CD4-positive, CD25-positive, alpha-beta regulatory T cell (primary cell): ENCODE results near the gene B3GLCT. TPM values are rescaled to one million over a fixed set of nuclear protein-coding genes. Genes with fewer than 3 reads are reported as not detected.
"Not testable (repeated sequence)": the region's sequence is repeated elsewhere in the genome, so short reads cannot be mapped to it uniquely, and the experiment has no call there.

Experiments
- ATAC-seq, 2 donors: fragments of 150-1000 bp; cut with Tn5 transposase; one replicate each; pipeline ENCODE4 v1.10.0; 2021; ENCODE audit warnings: low read depth in 2 of 2, moderate number of reproducible peaks in 2 of 2, moderate library complexity in 1 of 2
- DNase-seq, 3 donors: peaks; one replicate each; pipeline versions ENCODE4 v3.0.0 to v3.0.0-alpha.2; 2012 to 2022; ENCODE audit warnings: mixed read lengths in 1 of 3
- H3K27ac ChIP-seq: one replicate; pipeline ENCODE4 v1.7.0; 2013; ENCODE audit warnings: mild to moderate bottlenecking, low read length; ENCODE audit not compliant: insufficient read depth, poor library complexity, severe bottlenecking
- H3K27me3 ChIP-seq: one replicate; pipeline ENCODE4 v1.7.0; 2013; ENCODE audit warnings: low read length; ENCODE audit not compliant: control insufficient read depth, insufficient read depth
- H3K36me3 ChIP-seq: one replicate; pipeline ENCODE4 v1.7.0; 2013; ENCODE audit warnings: mild to moderate bottlenecking, low read length, moderate library complexity; ENCODE audit not compliant: control insufficient read depth, insufficient read depth
- H3K4me1 ChIP-seq: 2 replicates; pipeline ENCODE4 v1.7.0; 2013; ENCODE audit warnings: mild to moderate bottlenecking, low read length; ENCODE audit not compliant: insufficient read depth, control insufficient read depth, poor library complexity, severe bottlenecking
- H3K4me3 ChIP-seq: one replicate; pipeline ENCODE4 v1.7.0; 2013; ENCODE audit warnings: low read depth, mild to moderate bottlenecking, low read length, moderate library complexity
- H3K9me3 ChIP-seq, 2 experiments: 1 replicate in 1 of 2; 2 replicates in 1 of 2; pipeline ENCODE4 v1.7.0; 2013; ENCODE audit warnings: low read length in 2 of 2, mild to moderate bottlenecking in 1 of 2, moderate library complexity in 1 of 2; ENCODE audit not compliant: control insufficient read depth in 2 of 2
- H3K27ac Mint-ChIP-seq, 3 donors: one replicate each; pipeline ENCODE4 v1.8.0; 2020 to 2022; ENCODE audit warnings: mild to moderate bottlenecking in 3 of 3, mixed read lengths in 3 of 3, moderate library complexity in 2 of 3
- H3K27me3 Mint-ChIP-seq: one replicate; pipeline ENCODE4 v1.8.0; 2022; ENCODE audit warnings: mild to moderate bottlenecking, mixed read lengths
- H3K36me3 Mint-ChIP-seq: one replicate; pipeline ENCODE4 v1.8.0; 2020; ENCODE audit warnings: mixed read lengths
- H3K4me1 Mint-ChIP-seq, 4 donors: one replicate each; pipeline ENCODE4 v1.8.0; 2020 to 2022; ENCODE audit warnings: mixed read lengths in 4 of 4, mild to moderate bottlenecking in 1 of 4
- H3K4me3 Mint-ChIP-seq, 4 donors: one replicate each; pipeline ENCODE4 v1.8.0; 2020 to 2022; ENCODE audit warnings: mild to moderate bottlenecking in 4 of 4, mixed read lengths in 4 of 4, moderate library complexity in 3 of 4
- H3K9me3 Mint-ChIP-seq, 7 donors: one replicate each; pipeline ENCODE4 v1.8.0; 2020 to 2022; ENCODE audit warnings: mixed read lengths in 7 of 7, mild to moderate bottlenecking in 3 of 7, moderate library complexity in 2 of 7
- polyA plus RNA-seq, 4 donors: library from polyadenylated mRNA; unstranded; fragments of 300-500 nt; fragmentation: Illumina TruSeq; gene quantifications; one replicate each; pipeline ENCODE4 v1.2.3, GENCODE V29; 2021
- total RNA-seq: library from RNA; stranded (reverse); gene quantifications from one replicate; pipeline ENCODE4 v1.2.3, GENCODE V29; 2022

The B3GLCT gene
- total and polyA plus RNA-seq, 5 donors from 2014 or later, result 3.4 to 5.6 (median 3.5) TPM

DNA sequence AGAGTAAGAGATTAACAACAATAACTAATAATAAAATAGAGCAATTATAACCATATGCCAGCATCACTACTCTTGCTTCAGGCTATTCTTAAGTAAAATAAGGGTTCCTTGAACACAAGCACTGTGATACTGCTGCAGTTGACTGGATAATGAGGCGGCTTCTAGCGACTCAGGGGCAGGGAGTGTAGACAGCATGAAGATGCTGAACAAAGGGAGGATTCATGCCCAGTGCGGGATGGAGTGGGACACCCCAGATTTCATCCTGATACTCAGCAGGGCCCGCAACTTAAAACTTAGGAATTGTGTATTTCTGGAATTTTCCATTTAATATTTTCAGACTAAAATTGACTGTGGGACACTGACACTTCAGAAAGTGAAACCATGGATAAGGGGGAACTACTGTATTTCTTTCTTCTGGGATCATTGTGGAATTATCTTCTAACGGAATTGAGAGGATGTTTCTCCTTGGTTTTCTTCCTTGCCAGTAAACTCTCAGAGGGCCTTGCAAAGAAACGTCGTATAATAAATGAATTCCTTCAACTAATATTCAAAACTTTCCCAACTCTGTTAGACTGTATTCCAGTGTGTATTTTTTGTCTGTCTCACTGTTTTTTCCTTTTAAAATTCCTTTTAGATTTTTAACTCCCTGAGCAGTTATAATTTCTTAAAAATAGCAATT lies 127.5 kb downstream of the B3GLCT start:
- Mint-ChIP-seq H3K36me3 (peaks cover 31% of the 10 kb centered on the region), H3K9me3 (peaks cover 0 to 2% (median 0%) of the 10 kb centered on the region in 7 donors), H3K4me3 (no peak overlapping the region), H3K27me3 (no peaks in the 10 kb centered on the region), H3K4me1 (no peaks in the 10 kb centered on the region), H3K27ac (no peak overlapping the region)
- Histone ChIP-seq H3K27me3 (no peaks in the 10 kb centered on the region), H3K36me3 (peaks cover 3% of the 10 kb centered on the region), H3K4me1 (no peaks in the 10 kb centered on the region), H3K27ac (no peak overlapping the region), H3K9me3 (no peaks in the 10 kb centered on the region), H3K4me3 (no peak overlapping the region)
- DNase-seq (no peak), ATAC-seq (no peak)

DNA sequence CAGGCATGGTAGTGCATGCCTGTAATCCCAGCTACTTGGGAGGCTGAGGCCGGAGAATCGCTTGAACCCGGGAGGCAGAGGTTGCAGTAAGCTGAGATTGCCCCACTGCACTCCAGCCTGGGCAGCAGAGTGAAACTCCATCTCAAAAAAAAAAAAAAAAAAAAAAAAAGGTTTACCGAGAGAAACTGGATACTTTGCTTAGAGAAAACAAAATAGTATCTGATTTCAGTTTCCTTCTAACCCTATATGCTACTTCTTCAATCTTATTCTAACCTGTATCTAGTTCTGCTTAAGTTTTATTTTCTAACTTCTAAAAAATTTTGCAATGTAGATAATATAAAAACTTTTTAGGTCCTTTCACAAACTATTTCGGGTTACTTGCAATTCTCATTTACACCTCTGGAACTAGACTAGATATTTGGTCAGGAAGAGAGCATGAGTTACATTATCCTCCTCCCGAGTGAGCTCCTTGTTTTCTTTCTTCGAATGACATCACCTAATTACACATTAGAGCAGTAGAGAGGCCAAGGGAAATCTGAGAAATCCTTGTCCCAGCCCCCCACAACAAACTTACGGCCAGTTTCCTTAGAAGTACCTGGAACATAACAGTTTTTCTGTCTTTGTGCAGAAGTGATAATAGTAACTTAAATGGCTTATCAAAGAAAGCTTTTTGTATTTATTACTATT lies 128.9 kb downstream of the B3GLCT start:
- H3K9me3 Mint-ChIP-seq, result peaks cover 0 to 2% (median 0%) of the 10 kb centered on the region in 7 donors
- peaks cover 31% of the 10 kb centered on the region for H3K36me3 Mint-ChIP-seq
- H3K36me3 ChIP-seq, result peaks cover 3% of the 10 kb centered on the region
- no peaks in the 10 kb centered on the region for H3K4me1 ChIP-seq
- H3K27ac ChIP-seq, result no peak overlapping the region
- no peaks in the 10 kb centered on the region for H3K27me3 ChIP-seq
- H3K4me3 ChIP-seq, result no peak overlapping the region
- no peaks in the 10 kb centered on the region for H3K27me3 Mint-ChIP-seq
- H3K4me1 Mint-ChIP-seq, result no peaks in the 10 kb centered on the region
- no peak for ATAC-seq
- no peak for DNase-seq
- no peaks in the 10 kb centered on the region for H3K9me3 ChIP-seq
- no peak overlapping the region for H3K27ac Mint-ChIP-seq
- no peak overlapping the region for H3K4me3 Mint-ChIP-seq

DNA sequence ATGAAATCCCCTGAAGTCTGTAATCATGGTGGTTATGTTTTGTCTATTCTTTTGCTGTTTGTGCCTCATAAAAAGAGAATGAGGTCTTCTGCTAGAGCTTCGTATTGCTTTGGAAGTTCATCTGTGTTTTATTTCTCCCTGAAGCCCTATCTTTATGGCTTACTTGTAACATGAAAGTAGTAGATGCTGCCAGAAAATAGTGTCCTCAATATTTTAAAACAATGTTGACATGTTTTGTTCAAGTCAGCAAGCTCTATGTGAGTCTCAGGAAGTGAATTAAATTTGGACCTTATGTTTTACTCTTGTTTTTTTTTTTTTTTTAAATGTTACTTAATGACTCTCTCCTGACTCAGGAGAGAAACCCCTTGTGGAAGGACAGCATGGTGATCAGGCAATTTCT lies 130.5 kb downstream of the B3GLCT start:
- Mint-ChIP-seq H3K4me3 (no peak overlapping the region), H3K9me3 (peaks cover 0 to 4% (median 0%) of the 10 kb centered on the region in 7 donors), H3K27me3 (no peaks in the 10 kb centered on the region), H3K27ac (no peak overlapping the region), H3K4me1 (no peaks in the 10 kb centered on the region), H3K36me3 (peaks cover 31% of the 10 kb centered on the region)
- no peak for DNase-seq
- no peak for ATAC-seq
- no peak overlapping the region for H3K4me3 ChIP-seq
- no peaks in the 10 kb centered on the region for H3K27me3 ChIP-seq
- H3K4me1 ChIP-seq, result no peaks in the 10 kb centered on the region
- H3K27ac ChIP-seq, result no peak overlapping the region
- no peaks in the 10 kb centered on the region for H3K36me3 ChIP-seq
- peaks cover 0 to 2% of the 10 kb centered on the region in 2 experiments for H3K9me3 ChIP-seq

DNA sequence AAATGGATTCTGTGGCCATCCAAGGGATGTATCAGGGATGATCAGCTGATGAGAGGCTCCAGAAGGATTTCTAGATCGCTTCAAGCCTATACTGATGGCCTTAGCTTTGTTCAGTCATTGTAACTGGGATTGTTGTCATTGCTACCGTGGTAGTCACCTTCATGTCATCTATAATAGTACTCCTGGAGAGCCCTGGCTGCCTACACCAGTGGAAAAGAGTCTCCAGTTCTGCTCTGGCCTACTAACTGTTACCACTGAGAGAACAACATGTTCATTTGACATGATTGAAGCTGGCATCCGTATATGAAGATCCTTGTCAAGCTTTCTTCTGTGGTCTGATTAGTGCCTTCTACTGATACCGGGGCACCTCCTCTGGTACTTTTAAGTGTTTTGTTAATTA lies 131.3 kb downstream of the B3GLCT start:
- no peak for DNase-seq
- H3K4me1 Mint-ChIP-seq, result no peaks in the 10 kb centered on the region
- Histone ChIP-seq H3K27me3 (no peaks in the 10 kb centered on the region), H3K9me3 (peaks cover 0 to 2% of the 10 kb centered on the region in 2 experiments), H3K4me1 (no peaks in the 10 kb centered on the region), H3K36me3 (no peaks in the 10 kb centered on the region), H3K4me3 (no peak overlapping the region), H3K27ac (no peak overlapping the region)
- H3K4me3 Mint-ChIP-seq, result no peak overlapping the region
- peaks cover 0 to 8% (median under 1%) of the 10 kb centered on the region in 7 donors for H3K9me3 Mint-ChIP-seq
- no peak overlapping the region for H3K27ac Mint-ChIP-seq
- H3K36me3 Mint-ChIP-seq, result peaks cover 31% of the 10 kb centered on the region
- ATAC-seq, result no peak
- no peaks in the 10 kb centered on the region for H3K27me3 Mint-ChIP-seq

DNA sequence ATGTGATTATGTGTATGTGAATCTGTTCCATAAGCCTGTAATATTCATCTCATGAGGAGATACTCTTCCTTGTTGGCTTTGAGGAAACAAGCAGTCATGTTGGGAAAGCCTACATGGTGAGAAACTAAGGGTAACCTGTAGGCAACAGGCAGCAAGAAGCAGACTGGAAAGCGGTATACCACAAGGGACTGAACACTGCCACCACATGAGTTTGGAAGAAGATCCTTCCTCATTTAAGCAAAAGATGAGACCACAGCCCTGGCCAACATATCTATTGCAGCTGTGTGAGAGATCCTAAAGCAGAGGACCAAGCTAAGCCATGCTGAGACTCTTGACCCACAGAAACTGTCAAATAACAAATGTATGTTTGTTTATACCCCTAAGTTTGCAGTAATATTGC lies 134.8 kb downstream of the B3GLCT start:
- no peaks in the 10 kb centered on the region for H3K4me1 Mint-ChIP-seq
- H3K4me1 ChIP-seq, result no peaks in the 10 kb centered on the region
- no peaks in the 10 kb centered on the region for H3K27me3 Mint-ChIP-seq
- no peaks in the 10 kb centered on the region for H3K27me3 ChIP-seq
- no peaks in the 10 kb centered on the region for H3K36me3 ChIP-seq
- no peak overlapping the region for H3K4me3 ChIP-seq
- peaks cover 0 to 2% of the 10 kb centered on the region in 2 experiments for H3K9me3 ChIP-seq
- no peak overlapping the region for H3K27ac Mint-ChIP-seq
- no peak for DNase-seq
- H3K36me3 Mint-ChIP-seq, result peaks cover 15% of the 10 kb centered on the region
- H3K27ac ChIP-seq, result no peak overlapping the region
- no peak overlapping the region for H3K4me3 Mint-ChIP-seq
- peaks cover 0 to 16% (median 6%) of the 10 kb centered on the region in 7 donors for H3K9me3 Mint-ChIP-seq
- ATAC-seq, result no peak

DNA sequence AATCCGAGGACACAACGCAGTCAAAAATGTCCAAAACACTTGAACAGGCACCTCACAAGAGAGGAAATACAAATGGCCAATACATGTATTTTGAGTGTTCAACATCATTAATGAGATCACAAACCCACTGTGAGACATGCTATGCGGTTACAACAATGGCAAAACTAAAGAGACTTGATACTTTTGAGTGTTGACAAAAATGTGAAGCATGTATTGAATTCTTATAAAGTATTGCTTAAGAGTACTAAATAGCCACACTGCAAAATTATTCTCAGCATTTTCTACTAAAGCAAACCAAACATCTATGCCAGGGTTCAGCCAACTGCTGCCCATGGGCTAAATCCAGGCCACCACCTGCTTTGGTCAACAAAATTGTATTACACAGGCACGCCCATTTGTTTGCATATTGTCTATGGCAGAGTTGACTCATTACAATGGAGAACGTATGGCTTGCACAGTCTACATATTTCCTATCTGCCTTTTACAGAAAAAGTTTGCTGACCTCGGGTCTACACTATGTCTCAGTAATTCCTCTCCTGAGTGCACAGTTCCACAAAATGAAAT lies 135.3 kb downstream of the B3GLCT start:
- Mint-ChIP-seq H3K36me3 (peaks cover 10% of the 10 kb centered on the region), H3K27me3 (no peaks in the 10 kb centered on the region), H3K9me3 (peaks cover 0 to 16% (median 6%) of the 10 kb centered on the region in 7 donors), H3K4me1 (no peaks in the 10 kb centered on the region), H3K4me3 (peak overlapping the region in 1 of 4 donors; percentile 51), H3K27ac (no peak overlapping the region)
- H3K36me3 ChIP-seq, result no peaks in the 10 kb centered on the region
- no peak for DNase-seq
- ATAC-seq, result no peak
- peaks cover 0 to 2% of the 10 kb centered on the region in 2 experiments for H3K9me3 ChIP-seq
- no peak overlapping the region for H3K27ac ChIP-seq
- no peaks in the 10 kb centered on the region for H3K4me1 ChIP-seq
- no peak overlapping the region for H3K4me3 ChIP-seq
- H3K27me3 ChIP-seq, result no peaks in the 10 kb centered on the region

DNA sequence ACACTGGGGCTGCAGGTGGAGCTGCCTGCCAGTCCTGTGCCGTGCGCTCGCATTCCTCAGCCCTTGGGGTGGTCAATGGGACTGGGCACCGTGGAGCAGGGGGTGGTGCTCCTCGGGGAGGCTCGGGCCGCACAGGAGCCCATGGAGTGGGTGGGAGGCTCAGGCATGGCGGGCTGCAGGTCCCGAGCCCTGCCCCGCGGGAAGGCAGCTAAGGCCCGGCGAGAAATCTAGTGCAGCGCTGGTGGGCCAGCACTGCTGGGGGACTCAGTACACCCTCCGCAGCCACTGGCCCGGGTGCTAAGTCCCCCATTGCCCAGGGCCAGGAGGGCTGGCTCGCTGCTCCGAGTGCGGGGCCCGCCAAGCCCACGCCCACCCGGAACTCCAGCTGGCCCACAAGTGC lies 139.8 kb downstream of the B3GLCT start:
- H3K4me1 ChIP-seq, H3K36me3 Mint-ChIP-seq, H3K4me3 Mint-ChIP-seq, ATAC-seq, H3K36me3 ChIP-seq, DNase-seq, H3K4me3 ChIP-seq, H3K27ac Mint-ChIP-seq, H3K9me3 ChIP-seq, H3K27me3 Mint-ChIP-seq, H3K27ac ChIP-seq, H3K4me1 Mint-ChIP-seq, H3K27me3 ChIP-seq: not testable (repeated sequence)
- peaks cover 0 to 21% (median 5%) of the 10 kb centered on the region in 7 donors for H3K9me3 Mint-ChIP-seq
